ENCODE data around the gene H19.

H19 gene

DNA sequence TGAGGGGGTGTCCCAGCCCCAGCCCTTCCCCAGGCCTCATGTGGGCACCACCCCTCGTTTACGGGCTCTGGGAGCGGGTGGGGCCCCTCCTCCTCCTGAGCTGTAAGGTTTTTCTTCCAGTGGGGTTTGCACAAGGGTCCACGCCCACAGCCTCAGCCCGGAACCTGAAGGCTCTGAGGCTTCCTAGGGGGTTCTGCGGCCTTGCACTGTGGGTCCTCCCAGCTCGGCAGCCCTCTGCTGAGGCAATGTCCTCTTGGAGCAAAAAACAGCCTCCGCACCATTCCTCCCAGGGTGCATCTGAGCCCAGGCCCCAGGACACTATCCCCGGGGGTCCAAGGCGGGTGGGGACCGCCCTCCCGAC lies 14.1 kb downstream of the H19 start:
- no peak for DNase-seq (ENCODE audit: low read depth in 2 of 3, low spot score in 1 of 3)

DNA sequence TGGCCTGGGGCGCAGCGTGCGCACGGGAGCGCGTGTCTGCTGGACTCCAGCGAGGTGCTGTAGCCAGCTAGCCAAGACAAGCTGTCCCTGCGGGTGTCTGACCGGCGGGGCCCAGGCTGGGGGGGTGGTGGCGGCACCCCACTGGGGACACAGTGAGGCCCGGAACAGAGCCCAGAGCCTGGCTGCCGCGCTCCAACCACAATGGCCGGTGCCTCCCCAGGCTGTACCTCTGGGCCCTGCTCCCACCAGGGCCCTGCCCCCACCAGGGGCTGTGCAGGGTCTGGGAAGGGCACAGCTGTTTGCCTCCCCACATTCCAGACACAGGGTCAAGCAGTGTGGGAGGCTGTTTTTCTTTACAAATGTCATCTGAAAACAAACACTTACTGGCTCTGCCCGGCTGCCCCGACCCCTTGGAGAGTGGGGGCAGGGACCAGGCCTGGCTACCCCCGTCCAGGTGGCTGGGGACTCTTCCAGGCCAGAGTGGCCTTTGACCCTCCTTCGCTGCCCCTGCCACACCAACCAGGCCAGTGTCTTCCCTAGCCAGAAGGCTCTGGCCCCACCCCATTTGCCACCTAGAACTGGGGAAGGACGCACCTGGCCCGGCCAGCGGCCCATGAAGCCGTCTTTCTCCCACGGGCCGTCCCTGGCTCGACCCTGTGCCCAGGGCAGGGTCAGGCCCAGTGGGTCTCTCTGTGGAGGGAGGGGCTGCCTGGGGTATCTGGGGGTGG lies 14.6 kb downstream of the H19 start:
- DNase-seq (ENCODE audit: low read depth in 2 of 3, low spot score in 1 of 3) = no peak

DNA sequence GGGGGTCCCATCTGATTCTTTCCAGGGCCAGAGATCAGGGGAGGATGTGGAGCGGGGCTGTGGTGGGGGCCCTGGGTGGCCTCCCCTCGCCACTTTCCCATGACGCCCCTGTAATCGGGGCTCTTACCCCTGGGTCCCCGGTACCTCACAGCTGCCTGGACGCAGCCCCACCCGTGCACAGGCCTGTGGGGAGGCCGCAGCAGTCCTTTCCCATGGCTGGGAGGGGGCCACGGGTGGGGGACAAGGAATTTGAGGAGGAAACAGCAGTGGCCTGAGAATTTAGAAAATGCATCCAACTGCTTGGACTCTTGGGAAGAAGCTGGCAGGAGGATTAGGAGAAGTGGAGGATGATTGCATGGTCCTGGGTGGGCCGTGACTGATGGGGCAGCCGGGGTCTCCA lies 18.0 kb downstream of the H19 start:
- DNase-seq (ENCODE audit: low read depth in 2 of 3, low spot score in 1 of 3) = no peak

DNA sequence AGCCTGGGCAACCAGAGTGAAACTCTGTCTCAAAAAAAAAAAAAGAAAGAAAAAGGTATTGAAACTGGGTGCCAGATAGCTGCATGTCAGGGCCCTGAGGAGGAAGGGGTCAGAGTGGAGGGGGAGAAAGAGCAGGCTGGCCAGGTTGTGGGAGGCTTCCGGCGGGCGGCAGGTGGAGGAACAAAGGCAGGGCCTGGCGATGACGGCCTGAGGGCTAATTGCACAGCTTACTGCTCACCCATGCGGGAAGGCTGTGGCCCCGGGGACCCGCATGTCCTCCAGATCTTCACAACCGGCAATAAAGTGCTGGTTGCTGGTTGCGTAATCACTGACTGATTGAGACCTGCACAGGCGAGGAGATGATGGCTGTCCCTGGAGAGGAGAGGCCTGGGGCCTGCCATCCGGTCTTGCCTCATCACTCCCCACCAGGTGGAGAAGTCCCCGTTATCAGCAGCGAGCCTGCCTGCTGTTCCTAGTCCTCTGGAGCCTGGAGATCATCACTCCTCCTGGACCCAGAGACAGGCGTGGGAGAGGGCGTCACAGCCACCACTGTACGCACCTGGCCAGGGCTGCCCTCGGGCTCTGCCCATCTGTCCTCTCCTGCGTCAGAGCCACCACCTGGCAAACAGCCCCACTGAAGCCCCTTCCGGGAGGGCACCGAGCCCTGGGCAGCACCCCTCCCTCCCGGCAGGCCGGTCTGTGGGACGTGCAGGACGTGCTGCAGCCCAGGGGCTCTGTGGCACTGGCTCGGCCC lies 18.7 kb downstream of the H19 start:
- no peak for DNase-seq (ENCODE audit: low read depth in 2 of 3, low spot score in 1 of 3)

DNA sequence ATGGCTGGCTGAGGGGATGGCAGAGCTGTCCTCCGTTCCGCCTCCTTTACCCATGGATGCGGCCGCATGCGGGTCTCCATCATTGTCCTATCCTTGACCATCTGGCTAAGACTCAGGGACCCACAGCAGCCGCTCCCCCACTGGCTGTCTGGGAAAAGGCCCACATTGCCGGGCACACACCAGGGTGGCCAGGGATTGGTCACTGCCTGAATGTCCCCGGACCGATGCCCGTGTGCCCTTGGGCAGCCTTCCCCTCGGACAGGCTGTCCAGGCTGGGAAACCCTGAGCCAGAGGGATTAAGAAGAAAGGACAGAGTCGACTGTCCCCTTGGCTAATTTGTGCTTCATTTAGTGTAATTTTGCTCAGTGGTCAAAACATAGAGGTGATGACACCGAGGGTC lies 22.5 kb downstream of the H19 start:
- DNase-seq (ENCODE audit: low read depth in 2 of 3, low spot score in 1 of 3) = no peak

DNA sequence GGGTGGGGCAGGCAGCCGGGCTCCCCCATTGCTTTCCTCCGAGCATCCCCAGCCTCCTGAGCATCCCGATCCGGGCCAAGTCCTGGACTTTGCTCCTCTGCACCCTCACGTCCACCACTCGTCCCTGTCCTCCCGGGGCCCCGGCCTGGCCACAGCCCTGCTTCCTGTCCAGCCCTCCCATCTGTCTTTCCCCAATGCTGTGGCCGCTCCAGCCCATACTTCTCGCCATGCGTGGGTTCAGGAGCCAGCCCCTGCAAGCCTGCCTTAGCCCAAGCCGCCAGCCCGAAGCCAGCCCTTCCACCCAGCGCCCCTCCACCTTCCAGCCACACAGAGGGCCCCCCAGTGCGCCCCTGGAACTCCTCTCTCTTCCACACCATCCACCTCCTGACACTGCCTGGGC lies 26.7 kb downstream of the H19 start:
- no peak for DNase-seq (ENCODE audit: low read depth in 2 of 3, low spot score in 1 of 3)

DNA sequence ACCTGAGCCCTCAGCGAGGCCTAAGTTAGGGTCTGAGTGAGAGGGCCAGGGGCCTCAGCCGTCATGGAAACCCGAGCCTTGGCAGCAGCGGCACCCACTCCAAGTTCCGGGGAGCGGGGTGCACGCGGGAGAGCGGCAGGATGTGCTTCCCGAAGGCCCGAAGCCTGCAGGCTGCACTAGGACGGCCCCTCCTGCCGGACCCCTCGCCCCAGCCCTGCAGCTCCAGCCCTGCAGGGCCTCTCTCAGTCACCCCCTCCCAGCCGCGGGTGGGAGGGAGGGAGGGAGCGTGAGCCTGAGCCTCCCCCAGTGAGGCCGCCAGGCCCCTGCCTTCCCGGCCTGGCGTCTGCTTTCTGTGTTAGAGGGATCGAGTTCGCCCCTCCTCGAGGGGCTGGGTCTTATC lies 27.9 kb downstream of the H19 start:
- no peak for DNase-seq (ENCODE audit: low read depth in 2 of 3, low spot score in 1 of 3)

DNA sequence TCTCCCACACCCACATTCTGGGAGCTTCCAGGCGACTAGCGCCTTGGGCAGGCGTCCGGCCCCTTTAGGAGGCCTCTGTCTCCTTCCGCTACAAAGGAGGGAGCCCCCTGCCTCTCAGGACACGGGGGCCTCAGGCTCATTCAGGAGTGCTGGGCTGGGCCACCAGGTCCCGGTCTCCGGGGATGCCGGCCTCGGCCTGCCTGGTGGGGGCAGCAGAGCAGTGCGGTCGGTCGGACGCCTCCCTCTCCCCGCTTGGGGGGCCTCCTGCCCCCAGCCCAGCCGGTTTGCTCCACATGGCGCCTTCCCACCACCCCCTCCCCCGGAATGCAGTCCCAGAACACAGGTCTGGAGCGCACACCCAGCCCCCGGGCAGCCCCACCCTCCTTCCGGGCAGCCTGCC lies 28.6 kb downstream of the H19 start:
- DNase-seq (ENCODE audit: low read depth in 2 of 3, low spot score in 1 of 3) = no peak

DNA sequence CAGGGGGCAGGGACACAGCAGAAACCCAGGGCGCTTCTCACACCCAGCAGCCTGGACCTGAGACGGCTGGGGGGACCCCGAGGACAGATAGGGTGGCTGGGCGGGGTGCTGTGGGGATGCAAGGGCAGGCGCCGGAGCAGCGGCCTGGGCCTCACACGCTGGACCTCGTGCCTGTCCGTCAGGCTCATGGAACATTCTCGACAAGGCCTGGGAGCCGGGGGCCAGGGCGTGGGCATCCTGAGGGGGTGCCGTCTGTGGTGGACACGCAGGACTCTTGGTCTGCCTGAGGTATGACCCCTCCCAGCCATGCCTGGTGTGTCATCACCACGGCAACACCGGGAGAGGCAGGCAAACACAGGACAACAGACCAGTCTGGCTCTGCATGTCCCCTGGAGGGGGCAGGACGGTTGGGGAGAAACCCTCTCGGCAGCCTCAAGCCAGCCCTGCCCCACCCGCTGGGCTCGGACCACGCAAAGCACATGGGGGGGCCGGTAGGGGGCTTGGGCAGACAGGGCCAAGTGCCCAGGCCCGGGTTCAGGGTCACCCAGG lies 29.1 kb downstream of the H19 start:
- no peak for DNase-seq (ENCODE audit: low read depth in 2 of 3, low spot score in 1 of 3)

DNA sequence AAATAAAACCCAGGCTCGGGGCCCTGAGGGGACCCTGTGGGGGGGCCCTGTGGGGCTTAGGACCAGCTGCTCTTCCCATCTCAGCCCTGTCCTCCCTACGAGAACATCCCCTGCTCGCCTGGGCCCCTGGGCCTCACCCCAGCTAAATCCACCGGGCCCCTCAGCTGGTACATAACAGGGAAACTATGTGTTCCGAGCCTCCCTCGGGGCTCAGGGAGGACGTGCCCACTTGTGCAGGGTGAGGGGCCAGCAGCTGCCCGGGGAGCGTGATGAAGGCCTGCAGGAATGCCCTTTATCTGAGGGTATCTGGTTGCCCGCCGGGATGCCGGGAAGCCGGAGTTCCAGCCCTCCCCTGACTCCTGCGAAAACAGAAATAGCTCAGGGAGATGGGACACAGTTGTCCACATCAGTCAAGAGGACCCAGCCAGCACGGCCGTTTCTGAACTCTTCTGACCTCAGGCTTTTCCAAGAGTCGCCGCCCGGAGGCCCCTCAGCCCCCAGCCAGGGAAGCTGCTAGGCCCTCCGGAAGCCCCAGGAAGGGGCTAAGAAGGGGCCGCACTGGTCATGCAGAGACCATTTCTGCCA lies 29.9 kb downstream of the H19 start:
- no peak for DNase-seq (ENCODE audit: low read depth in 2 of 3, low spot score in 1 of 3)

DNA sequence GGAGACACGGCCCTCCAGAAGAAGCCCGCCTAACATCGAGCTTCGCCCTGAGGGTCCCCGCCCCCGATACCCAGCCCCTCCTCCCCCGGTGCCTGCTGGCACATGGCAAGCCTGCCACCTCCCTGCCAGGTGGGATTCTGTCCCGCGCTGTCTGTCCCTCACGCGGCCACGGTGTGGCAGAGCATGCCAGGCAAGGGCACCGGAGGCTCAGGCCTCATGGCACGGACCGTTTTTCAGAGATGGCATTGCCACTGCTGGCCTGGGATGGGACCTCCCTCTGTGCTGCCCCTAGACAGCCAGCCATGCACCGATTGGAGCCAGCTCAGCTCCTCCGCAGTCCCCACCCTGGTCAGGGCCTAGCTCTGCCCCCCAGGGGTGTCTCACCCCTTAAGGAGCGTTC lies 31.1 kb downstream of the H19 start:
- no peak for DNase-seq (ENCODE audit: low read depth in 2 of 3, low spot score in 1 of 3)

DNA sequence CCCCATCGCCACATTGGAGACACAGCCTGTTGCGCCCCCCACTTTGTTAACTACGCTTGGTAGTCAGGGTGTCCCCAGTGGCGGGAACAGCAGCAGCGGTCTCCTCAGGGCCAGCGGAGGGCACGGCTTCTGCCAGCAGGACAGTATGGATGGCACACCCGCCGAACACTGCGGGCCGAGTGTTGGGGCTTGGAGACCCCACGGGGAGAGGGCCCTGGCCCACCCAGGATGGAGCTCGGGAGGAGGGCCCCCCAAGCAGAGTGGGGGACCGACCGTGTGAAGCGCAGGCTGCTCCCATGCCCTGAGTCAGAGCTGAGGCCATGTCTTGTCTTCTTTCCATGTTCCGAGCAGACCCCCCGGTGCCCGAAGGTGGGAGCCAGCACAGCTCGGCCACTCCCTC lies 32.7 kb downstream of the H19 start:
- no peak for DNase-seq (ENCODE audit: low read depth in 2 of 3, low spot score in 1 of 3)

DNA sequence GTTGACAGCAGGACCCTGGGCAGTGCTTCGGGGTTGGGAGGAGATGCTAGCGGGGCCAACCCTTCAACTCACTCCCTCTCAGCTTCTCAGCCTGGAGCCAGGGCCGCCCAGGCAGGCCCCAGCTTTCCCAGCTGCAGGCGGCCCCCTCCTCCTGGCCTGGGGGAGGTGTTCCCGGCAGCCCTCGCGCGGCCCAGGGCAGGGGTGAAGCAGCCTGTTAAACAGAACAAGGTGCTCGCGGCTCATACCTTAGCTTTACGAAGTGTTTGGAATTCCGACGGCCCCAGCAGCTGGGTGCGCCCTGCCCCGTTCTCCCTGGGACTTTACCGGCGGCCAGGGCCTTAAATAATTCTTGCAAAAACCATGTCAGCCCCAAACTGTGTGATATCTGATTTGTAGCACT lies 33.3 kb downstream of the H19 start:
- DNase-seq (ENCODE audit: low read depth in 2 of 3, low spot score in 1 of 3) = no peak

DNA sequence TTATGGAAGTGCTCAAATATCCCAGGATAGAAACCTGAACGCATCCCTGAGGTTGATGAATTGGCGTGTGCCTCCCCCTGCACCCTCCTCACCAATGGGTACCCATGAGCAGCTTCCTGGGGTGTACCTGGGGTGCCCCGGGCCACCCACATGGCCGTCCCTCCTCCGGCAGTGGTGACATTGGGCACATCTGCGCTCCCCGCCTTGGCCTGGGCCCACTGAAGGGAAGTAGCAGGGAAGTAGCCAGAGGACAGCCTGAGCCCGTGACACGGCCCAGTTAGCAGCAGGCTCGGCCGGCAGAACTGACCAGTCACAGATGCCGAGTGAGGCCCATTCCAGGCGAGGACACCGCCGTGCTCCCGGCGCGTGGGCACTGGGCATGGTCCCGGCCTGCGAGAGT lies 33.8 kb downstream of the H19 start:
- no peak for DNase-seq (ENCODE audit: low read depth in 2 of 3, low spot score in 1 of 3)

DNA sequence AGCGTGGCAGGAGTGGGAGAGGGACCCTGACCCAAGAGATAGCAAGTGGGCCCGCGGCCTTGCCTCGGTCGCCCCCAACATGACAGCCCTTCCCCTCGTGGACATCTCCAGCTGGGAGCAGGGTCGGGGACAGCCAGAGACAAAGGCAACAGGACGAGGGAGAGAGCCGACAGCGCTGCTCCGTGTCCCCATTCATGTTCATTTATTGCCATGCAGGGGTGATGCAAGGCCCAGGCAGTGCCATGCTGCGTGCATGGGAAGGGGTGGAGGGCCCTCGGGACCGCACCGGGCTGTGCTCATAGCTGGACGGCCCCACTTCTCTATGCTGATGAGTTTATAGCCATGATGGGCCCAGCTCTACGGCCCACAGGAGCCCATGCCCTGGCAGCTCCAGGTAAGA lies 37.9 kb downstream of the H19 start:
- no peak for DNase-seq (ENCODE audit: low read depth in 2 of 3, low spot score in 1 of 3)

DNA sequence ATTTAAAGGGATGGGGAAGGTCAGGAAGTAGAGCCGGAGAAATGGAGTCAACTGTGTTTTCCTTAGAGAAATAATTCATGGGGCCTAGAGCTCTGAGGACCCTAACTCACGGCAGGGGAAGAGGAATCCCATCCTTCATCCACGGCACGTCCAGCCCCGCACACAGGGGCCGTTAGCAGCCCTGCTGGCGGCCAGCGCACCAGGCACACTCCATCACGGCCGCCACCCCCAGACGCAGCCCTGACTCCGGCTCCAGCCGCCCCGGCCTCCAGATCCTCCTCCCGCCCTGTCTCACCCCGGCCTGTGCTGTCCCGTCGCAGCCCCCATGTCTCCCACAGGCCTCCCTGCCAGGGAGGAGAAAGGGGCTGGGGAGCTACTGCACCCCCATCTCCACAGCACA lies 39.3 kb downstream of the H19 start:
- no peak for DNase-seq (ENCODE audit: low read depth in 2 of 3, low spot score in 1 of 3)

DNA sequence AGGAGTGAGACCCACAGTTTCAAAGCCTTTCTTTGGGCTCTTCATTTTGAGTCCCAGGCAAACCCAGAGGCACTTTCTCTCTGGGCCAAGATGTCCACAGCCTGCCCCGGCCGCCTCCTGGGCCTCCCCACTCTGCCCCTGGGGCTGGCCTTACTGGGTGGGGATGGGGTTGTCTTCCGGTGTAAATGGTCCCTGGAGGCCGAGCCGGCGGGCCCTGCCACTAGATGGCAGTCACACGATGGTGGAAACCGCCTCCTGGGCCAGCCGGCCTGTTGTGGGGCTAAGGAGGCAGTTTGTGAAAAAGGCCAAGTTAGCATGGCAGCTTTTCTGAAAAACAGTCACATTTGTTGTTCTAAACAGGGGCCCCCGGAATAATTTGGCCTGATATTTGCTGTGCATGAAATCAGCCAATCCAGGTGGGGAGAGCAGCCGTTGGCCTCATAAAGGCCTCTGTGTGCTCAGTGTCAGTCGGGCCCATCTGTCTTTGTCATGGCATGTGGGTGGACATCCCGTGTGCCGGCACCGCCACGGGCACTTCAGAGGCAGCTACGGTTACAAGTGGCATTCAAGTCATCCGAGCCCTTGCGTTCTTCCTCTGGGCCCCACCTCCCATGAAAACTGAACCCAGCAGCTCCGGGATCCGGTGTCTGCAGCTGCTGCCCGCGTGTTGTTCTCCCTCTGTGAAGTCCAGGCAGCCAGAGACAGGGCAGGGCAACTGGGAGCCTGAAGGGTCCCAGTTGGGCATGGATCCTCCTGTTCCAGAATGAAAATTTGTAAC lies 44.0 kb downstream of the H19 start:
- no peak for DNase-seq (ENCODE audit: low read depth in 2 of 3, low spot score in 1 of 3)

DNA sequence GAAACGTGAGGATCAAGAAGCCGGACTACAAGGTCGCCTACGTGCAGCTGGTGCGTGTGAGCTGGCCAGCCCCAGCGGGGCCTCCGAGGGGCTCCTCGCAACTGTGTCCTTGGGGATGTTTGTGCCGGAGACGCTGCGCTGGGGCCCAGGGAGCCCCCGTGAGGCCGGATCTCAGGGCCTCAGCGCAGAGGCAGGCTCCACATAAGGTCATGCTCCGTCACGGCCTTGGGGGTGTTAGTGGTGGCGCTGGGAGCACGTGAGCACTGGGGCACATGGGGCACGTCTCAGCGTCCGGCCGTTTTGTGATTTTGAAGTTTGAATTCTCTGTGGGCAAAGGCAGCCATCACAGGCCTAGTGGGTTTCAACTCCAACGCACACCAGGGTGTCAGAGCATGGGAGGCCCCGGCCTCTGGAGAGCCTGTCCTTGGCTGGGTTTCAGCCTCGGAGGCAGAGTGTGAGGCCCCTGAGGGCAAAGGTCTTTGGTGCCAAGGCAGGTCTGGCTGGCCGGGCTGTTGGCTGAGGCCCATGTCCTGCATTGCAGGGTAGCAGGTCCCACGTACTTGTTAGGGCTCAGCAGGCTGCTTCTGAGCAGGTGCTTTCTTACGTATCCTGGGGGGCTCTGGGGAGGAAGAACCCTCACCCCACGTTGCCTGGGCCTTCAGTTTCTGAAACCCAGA lies 44.7 kb downstream of the H19 start:
- DNase-seq (ENCODE audit: low read depth in 2 of 3, low spot score in 1 of 3) = no peak

DNA sequence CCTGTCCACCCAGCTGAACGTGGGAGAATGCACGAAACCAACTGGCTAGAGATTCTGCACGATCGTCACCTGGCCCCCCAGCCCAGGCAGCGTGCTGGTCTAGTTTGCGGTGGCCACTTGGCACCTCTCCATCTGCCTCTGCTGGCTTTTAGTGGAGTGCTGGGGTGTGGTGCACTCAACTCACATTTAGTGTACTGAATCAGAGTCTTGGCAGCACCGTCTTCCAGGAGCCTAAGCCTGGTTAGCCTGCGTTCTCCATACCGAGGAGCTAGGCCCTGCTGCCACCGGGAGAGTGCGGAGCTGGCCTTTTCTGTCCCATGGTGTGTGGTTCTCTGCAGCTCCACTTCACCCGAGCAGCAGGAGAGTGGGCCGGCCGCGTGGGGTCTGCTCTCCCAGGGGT lies 47.7 kb downstream of the H19 start:
- no peak for DNase-seq (ENCODE audit: low read depth in 2 of 3, low spot score in 1 of 3)

DNA sequence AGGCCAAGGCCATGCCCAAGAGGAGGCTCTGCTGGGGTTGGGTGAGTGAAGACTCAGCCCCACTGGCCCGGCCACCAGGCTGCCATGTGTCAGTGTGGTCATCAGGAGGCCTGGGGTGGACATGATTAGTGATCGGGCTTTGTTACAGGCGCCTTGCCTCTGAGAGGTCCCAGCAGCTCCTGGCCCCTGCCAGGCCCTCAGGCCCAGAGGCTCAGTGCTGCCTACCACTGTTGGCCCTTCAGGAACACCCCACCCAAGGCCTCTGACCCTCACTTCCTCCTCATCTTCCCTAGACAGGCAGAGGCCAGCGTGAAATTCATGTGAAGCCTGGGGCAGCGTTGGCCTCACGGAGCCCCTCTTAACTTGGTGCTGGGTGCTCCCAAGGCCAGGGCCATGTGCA lies 48.3 kb downstream of the H19 start:
- no peak for DNase-seq (ENCODE audit: low read depth in 2 of 3, low spot score in 1 of 3)

DNA sequence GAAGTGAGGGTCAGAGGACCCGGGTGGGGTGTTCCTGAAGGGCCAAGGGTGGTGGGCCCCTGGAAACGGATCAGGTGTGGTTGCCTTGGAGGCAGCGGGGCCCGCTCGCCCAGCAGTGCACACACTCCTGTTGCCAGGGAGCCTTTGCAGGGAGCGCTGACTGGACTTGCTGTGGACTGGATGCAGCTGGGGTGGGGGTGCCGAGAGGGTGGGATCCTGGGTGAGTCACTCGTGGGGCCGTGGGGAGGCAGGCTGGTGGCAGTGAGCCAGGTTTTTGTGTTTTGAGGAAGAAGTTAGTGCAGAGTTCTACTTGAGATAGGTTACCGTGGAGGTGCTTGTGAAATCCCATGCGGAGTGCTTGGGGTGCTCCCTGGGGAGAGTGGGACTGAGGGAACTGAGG lies 49.3 kb downstream of the H19 start:
- no peak for DNase-seq (ENCODE audit: low read depth in 2 of 3, low spot score in 1 of 3)
